Measurements from ENCODE around the gene ZNF488.
"Not testable (repeated sequence)": the region's sequence is repeated elsewhere in the genome, so short reads cannot be mapped to it uniquely, and the experiment has no call there.

Gene ZNF488

GRCh38 chr10:47384148-47384921, at the start of gene ZNF488:
Gene ZNF488, minus strand, starts transcription at chr10:47384293. Its CDS starts 15,464 bp downstream, at chr10:47368829.
- DNase-seq: peak; percentile 71

GRCh38 chr10:47425813-47426419, 41.8 kb upstream of the ZNF488 start:
- DNase-seq: no peak

- no peak for DNase-seq
These were observed 40.1 kb upstream of the ZNF488 start for GRCh38 chr10:47424231-47424630.

- DNase-seq: no peak
These were observed 39.4 kb upstream of the ZNF488 start for GRCh38 chr10:47423476-47423875.

- no peak for DNase-seq
These were observed 37.2 kb upstream of the ZNF488 start for GRCh38 chr10:47421057-47421952.

- DNase-seq: no peak
These were observed 36.4 kb upstream of the ZNF488 start for GRCh38 chr10:47420305-47421056.

GRCh38 chr10:47419421-47419820, 35.3 kb upstream of the ZNF488 start:
- no peak for DNase-seq

GRCh38 chr10:47418966-47419365, 34.9 kb upstream of the ZNF488 start:
- no peak for DNase-seq

GRCh38 chr10:47418321-47418720, 34.2 kb upstream of the ZNF488 start:
- DNase-seq: no peak

- DNase-seq: not testable (repeated sequence)
These were observed 32.5 kb upstream of the ZNF488 start for GRCh38 chr10:47416305-47417218.

- DNase-seq: no peak
These were observed 31.6 kb upstream of the ZNF488 start for GRCh38 chr10:47415520-47416304.

- no peak for DNase-seq
These were observed 30.8 kb upstream of the ZNF488 start for GRCh38 chr10:47414752-47415519.

GRCh38 chr10:47414227-47414592, 30.1 kb upstream of the ZNF488 start:
- no peak for DNase-seq

GRCh38 chr10:47413531-47414226, 29.6 kb upstream of the ZNF488 start:
- DNase-seq: no peak

- no peak for DNase-seq
These were observed 28.8 kb upstream of the ZNF488 start for GRCh38 chr10:47412869-47413268.

GRCh38 chr10:47412177-47412730, 28.2 kb upstream of the ZNF488 start:
- DNase-seq: no peak

- DNase-seq: no peak
These were observed 26.8 kb upstream of the ZNF488 start for GRCh38 chr10:47410862-47411261.

GRCh38 chr10:47410271-47410670, 26.2 kb upstream of the ZNF488 start:
- DNase-seq: no peak

- DNase-seq: no peak
These were observed 25.8 kb upstream of the ZNF488 start for GRCh38 chr10:47409866-47410256.
